ENCODE results near the gene METRN.

METRN gene

GRCh38 chr16:677316-678190 is 37.4 kb upstream of the METRN start:
- DNase-seq (ENCODE audit: low read depth) = no peak

- no peak for DNase-seq (ENCODE audit: low read depth)
Measured at GRCh38 chr16:678209-678857, 36.6 kb upstream of the METRN start.

GRCh38 chr16:678858-679813 is 35.8 kb upstream of the METRN start:
- peak; percentile 67 for DNase-seq (ENCODE audit: low read depth)

DNA sequence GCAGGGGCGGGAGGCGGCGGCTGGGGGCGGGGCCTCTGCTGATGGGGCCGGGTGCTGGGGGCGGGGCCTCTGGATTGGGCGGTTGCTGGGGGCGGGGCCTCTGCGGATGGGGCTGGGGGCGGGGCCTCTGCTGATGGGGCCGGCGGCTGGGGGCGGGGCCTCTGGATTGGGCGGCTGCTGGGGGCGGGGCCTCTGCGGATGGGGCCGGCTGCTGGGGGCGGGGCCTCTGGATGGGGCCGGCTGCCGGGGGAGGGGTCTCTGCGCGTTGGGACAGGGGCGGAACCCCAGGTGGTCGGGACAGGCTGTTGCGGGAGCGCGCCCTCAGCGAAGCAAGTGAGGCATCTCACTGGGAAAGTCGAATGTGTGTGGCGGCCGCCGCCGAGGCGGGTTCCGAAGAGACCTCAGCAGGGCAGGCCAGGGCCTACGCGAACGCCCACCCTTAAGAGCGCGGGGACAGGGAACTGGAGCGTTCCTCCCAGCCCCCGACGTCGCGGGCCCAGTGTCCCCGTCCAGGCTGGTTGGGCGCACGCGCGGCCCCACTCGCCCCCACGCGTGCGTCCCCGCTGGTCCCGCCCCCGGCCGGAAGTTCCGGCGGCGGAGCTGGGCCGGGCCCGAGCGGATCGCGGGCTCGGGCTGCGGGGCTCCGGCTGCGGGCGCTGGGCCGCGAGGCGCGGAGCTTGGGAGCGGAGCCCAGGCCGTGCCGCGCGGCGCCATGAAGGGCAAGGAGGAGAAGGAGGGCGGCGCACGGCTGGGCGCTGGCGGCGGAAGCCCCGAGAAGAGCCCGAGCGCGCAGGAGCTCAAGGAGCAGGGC is 34.9 kb upstream of the METRN start, which contains the start of gene STUB1:
TSS of gene STUB1 (plus strand) at position 597 of the 811 bp plus-strand sequence. CDS start at position 713, 116 bp downstream.
- DNase-seq (ENCODE audit: low read depth) = no peak

DNA sequence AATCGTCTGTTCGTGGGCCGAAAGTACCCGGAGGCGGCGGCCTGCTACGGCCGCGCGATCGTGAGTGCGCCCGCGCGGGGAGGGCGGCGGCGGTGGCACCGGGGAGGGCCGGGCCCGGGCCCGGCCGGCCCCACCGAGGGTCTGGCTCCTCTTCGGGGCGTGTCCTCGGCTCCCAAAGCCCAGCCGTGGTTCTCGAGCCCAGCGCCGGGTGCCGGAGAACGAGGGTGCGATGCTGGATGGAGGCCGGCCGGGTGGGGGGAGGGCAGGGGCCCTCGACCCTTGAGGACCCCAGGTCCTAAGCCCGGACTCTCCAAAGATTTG is 34.3 kb upstream of the METRN start:
- no peak for DNase-seq (ENCODE audit: low read depth)

GRCh38 chr16:680967-681745 is 33.8 kb upstream of the METRN start:
- no peak for DNase-seq (ENCODE audit: low read depth)

DNA sequence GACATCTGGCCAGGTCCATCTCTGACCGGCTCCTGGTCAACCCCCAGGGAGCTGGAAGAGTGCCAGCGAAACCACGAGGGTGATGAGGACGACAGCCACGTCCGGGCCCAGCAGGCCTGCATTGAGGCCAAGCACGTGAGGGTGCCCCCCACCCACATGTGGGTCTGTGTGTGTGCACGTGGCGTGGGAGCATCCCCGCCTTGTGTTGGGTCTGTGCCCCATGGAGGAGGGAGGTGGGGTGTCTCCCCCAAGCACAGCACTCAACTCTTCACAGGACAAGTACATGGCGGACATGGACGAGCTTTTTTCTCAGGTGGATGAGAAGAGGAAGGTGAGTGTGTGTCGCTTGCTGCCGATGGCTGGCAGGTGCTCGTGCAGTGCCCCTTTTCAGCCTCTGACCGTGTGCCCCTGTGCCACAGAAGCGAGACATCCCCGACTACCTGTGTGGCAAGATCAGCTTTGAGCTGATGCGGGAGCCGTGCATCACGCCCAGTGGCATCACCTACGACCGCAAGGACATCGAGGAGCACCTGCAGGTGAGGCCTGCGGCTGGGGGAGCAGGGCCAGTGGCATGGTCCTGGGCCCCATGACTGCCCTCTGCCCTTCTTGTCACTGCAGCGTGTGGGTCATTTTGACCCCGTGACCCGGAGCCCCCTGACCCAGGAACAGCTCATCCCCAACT is 33.0 kb upstream of the METRN start:
- DNase-seq (ENCODE audit: low read depth) = no peak

DNA sequence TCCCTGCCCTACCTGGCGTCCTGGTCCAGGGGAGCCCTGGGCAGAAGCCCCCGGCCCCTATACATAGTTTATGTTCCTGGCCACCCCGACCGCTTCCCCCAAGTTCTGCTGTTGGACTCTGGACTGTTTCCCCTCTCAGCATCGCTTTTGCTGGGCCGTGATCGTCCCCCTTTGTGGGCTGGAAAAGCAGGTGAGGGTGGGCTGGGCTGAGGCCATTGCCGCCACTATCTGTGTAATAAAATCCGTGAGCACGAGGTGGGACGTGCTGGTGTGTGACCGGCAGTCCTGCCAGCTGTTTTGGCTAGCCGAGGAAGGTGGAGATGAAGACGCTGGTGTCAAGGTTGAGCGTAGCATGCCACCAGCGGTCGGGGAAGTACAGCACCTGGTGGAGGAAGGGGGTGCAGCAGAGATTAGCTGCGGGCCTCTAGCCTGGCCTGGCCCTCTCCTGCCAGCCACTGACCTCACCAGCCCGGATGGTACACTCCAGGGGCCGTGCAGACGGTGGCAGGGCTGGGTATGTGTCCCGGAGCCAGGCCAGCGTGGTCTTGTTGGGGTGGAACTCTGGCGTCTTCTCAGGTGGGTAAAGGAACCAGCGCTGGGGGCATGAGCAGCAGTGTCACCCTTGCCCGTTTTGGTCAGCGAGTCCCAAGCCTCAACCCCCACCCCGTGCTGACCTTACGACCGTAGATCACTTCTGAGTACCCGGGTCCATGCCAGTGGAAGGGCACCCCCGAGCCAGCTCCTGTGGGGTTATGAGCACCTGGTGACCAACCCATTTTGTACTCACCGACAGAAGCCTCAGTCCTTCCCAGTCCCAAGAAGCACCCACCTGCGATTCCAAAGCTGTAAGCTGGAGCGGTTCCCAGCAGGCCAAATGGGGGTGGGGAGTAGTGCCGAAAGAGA is 32.2 kb upstream of the METRN start:
- DNase-seq (ENCODE audit: low read depth) = no peak

- no peak for DNase-seq (ENCODE audit: low read depth)
Measured at GRCh38 chr16:683396-684070, 31.4 kb upstream of the METRN start.

GRCh38 chr16:684071-684794 is 30.7 kb upstream of the METRN start, which contains the start of gene JMJD8:
Gene JMJD8, minus strand, starts transcription at chr16:684334. Its CDS starts 15 bp downstream, at chr16:684319.
- peak; percentile 77 for DNase-seq (ENCODE audit: low read depth)

- DNase-seq (ENCODE audit: low read depth) = no peak
Measured at GRCh38 chr16:684961-685696, 29.8 kb upstream of the METRN start.

DNA sequence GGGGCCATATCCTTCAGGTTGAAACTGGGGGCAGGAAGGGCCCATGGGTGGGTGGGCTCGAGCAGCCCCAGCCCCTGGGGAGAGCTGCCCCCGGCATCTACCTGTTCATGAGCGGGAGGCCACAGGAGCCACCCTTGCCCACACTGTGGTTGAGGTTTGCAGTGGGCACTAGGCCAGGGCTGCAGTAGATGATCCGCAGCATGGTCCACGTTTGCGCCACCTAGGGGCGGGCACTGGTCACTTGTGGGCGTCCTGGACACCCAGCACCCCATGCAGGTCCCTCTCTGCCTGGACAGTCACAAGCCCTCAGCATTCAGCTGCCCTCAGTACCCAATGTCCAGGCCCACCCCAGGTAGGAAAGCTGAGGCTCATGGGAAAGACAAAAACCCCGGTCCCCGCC is 29.0 kb upstream of the METRN start:
- no peak for DNase-seq (ENCODE audit: low read depth)

DNA sequence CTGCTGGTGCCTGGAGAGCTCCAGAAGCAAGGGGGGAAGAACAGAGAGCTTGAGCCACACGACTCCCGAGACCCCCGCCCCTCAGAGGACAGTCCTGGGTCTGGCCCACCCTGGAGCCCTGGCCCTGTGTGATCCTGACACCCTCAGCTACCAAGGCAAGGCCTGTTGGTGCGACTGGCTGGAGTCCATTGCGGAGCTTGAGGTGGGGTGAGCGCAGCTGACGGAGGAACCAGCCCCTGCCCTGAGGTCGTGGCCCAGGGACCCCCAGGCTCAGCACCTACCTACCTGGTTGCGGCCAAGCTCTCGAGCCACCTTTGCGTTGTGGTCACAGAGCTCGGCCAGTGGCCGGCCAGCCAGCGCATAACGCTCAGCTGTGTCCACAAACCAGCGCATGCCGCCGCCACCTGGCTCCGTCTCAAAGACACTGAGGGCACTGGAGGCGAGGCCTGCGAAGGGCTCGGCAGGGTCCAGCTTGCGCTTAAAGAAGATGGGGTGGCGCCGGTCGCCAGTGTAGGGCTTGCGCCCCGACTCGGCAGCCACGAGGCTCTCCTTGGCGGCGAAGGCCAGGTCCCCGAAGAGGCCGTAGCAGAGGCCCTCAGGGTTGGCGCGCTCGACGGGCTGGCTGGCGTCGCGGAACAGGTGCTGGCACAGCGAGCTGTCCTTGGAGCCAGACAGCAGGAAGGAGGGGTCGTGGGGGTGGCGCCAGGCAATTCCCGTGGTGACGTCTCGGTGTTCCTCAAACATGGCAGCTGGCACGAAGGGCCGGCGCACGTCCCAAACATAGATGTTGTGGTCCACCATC is 28.3 kb upstream of the METRN start:
- DNase-seq (ENCODE audit: low read depth) = no peak

DNA sequence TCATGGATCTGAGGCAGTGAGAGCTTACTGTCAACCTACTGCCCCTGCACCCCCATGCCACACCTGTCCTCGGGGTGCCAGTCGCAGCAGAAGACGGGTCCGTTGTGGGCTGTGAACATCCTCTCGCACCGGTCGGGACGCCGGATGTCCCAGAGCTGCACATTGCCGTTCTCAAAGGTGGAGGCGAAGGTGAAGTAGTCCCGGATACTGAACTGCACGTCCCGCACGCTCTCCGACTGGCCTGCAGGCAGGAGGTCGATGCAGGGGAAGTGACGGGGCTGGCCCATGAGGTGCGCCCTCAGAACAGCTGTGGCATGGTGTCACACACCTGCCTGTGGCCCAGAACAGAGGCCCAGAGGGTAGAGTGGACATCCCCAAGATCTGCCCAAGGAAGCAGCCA is 27.4 kb upstream of the METRN start:
- no peak for DNase-seq (ENCODE audit: low read depth)

DNA sequence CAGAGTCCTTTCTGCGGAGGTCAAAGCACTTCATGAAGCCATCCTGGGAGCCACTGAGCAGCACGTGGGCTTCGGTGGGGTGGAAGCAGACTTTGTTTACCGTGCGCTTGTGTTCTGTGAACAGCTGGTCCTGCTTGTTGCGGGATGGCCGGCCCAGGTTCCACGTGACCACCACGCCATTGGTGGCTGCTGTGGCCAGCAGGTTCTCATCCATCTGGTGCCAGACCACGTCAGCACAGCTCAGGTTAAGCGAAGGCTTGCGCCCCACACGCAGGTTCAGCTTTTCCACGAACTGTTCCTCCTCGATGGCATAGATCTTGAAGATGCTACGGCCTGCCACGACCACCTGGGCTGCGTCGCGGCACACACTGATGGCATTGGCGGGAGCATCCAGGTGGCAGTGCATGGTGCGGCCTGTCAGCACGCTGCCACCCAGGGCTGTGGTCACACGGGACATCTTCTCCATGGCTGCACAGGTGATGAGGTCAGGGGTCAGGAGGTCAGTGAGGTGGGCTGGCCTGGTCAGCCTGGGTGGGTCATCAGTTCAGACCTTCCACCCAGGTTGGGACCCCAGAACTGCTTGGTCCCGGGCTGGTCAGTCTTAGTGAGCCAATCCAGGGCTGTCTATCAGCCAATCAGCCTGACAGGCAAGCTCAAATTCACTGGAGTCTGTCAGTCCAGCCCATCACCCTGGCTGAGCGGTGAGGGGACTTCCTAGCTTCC is 25.6 kb upstream of the METRN start:
- no peak for DNase-seq (ENCODE audit: low read depth)
